ENCODE measurements around the gene ARRB1.
A peak's percentile ranks its signal among the peaks of the same experiment; 100 is the strongest.
"Not testable (repeated sequence)": the region's sequence is repeated elsewhere in the genome, so short reads cannot be mapped to it uniquely, and the experiment has no call there.

The ARRB1 gene

GRCh38 chr11:75351541-75351790, at the start of gene ARRB1:
Gene ARRB1, minus strand, starts transcription at chr11:75351661. Its CDS starts 54 bp downstream, at chr11:75351607.
- DNase-seq, result no peak

- no peak for DNase-seq
Observed at GRCh38 chr11:75400146-75400865, 48.8 kb upstream of the ARRB1 start.

GRCh38 chr11:75399344-75400145, 48.1 kb upstream of the ARRB1 start, which contains the start of gene RPS3:
Gene RPS3, plus strand, starts transcription at chr11:75399518. Its CDS starts 30 bp downstream, at chr11:75399548.
- peak; percentile 82 for DNase-seq

GRCh38 chr11:75398906-75399305, 47.4 kb upstream of the ARRB1 start:
- no peak for DNase-seq

GRCh38 chr11:75394085-75394840, 42.8 kb upstream of the ARRB1 start:
- DNase-seq, result no peak

GRCh38 chr11:75389925-75390324, 38.5 kb upstream of the ARRB1 start:
- DNase-seq, result no peak

- DNase-seq, result no peak
Observed at GRCh38 chr11:75389276-75389605, 37.8 kb upstream of the ARRB1 start.

GRCh38 chr11:75388386-75389275, 37.2 kb upstream of the ARRB1 start:
- peak; percentile 32 for DNase-seq

- DNase-seq, result no peak
Observed at GRCh38 chr11:75387736-75388294, 36.4 kb upstream of the ARRB1 start.

- DNase-seq, result no peak
Observed at GRCh38 chr11:75386942-75387630, 35.6 kb upstream of the ARRB1 start.

GRCh38 chr11:75384438-75385080, 33.1 kb upstream of the ARRB1 start:
- peak; percentile 37 for DNase-seq

- DNase-seq, result no peak
Observed at GRCh38 chr11:75383246-75383645, 31.8 kb upstream of the ARRB1 start.

- DNase-seq, result no peak
Observed at GRCh38 chr11:75380716-75381420, 29.4 kb upstream of the ARRB1 start.

- no peak for DNase-seq
Observed at GRCh38 chr11:75380245-75380644, 28.8 kb upstream of the ARRB1 start.

- DNase-seq, result not testable (repeated sequence)
Observed at GRCh38 chr11:75378776-75379175, 27.3 kb upstream of the ARRB1 start.

GRCh38 chr11:75376175-75376574, 24.7 kb upstream of the ARRB1 start:
- no peak for DNase-seq

- no peak for DNase-seq
Observed at GRCh38 chr11:75375626-75376025, 24.2 kb upstream of the ARRB1 start.

GRCh38 chr11:75374646-75375045, 23.2 kb upstream of the ARRB1 start:
- no peak for DNase-seq

GRCh38 chr11:75373201-75373600, 21.7 kb upstream of the ARRB1 start:
- DNase-seq, result no peak
